Measurements from ENCODE around the gene ITGA11. TPM values are rescaled to one million over a fixed set of nuclear protein-coding genes. Genes with fewer than 3 reads are reported as not detected.
A peak's percentile ranks its signal among the peaks of the same experiment; 100 is the strongest.

Gene ITGA11
- total and polyA plus RNA-seq, 2 of the 13 experiments (the other 11 are each of a cell fraction or from before 2014, with no cell fraction given) = not detected

DNA sequence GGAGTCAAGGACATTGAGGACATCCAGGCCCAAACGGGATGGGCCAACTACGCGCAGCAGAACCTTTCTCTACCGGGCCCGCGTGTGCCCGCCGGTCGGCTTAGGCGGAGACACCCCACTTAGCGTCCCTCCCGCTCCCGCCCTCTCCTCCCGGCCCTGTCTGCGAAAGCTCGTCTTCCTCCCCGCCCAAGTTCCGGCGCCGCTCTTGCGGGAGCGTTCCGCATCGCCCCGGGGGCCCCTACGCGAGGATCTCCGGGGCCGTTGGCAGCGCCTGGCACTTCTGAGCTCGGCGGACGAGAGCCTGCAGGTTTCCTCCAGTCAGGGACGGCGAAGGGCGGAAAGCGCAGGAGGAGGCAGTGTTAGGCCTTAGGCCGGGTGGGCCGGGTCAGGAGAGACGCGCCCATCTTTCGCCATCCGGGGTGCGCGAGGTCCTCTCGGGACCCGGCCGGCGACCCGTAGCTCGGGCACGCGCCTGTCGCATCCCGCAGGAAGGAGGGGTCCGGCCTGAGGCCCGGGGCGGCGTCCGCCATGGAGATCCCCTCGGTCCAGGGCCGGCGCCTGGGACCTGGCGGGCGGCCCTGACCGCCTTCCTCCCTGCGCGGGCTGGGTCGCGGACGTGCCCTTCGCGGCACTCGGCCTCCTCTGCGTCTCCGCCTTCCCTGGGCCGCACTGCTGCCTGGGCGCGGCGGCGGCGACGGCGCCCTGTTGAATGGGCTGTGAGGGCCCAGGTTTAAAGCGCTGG, 154.2 kb downstream of the ITGA11 start, which contains the start of gene FEM1B (continued):
- TF ChIP-seq, protein P1, sequence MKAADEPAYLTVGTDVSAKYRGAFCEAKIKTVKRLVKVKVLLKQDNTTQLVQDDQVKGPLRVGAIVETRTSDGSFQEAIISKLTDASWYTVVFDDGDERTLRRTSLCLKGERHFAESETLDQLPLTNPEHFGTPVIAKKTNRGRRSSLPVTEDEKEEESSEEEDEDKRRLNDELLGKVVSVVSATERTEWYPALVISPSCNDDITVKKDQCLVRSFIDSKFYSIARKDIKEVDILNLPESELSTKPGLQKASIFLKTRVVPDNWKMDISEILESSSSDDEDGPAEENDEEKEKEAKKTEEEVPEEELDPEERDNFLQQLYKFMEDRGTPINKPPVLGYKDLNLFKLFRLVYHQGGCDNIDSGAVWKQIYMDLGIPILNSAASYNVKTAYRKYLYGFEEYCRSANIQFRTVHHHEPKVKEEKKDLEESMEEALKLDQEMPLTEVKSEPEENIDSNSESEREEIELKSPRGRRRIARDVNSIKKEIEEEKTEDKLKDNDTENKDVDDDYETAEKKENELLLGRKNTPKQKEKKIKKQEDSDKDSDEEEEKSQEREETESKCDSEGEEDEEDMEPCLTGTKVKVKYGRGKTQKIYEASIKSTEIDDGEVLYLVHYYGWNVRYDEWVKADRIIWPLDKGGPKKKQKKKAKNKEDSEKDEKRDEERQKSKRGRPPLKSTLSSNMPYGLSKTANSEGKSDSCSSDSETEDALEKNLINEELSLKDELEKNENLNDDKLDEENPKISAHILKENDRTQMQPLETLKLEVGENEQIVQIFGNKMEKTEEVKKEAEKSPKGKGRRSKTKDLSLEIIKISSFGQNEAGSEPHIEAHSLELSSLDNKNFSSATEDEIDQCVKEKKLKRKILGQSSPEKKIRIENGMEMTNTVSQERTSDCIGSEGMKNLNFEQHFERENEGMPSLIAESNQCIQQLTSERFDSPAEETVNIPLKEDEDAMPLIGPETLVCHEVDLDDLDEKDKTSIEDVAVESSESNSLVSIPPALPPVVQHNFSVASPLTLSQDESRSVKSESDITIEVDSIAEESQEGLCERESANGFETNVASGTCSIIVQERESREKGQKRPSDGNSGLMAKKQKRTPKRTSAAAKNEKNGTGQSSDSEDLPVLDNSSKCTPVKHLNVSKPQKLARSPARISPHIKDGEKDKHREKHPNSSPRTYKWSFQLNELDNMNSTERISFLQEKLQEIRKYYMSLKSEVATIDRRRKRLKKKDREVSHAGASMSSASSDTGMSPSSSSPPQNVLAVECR (CRISPR knock-in tag; IDR thresholded peaks at IDR 0.05; ENCODE audit: borderline replicate concordance) = peak; percentile 96
- TF ChIP-seq AKAP8 (CRISPR knock-in tag; IDR thresholded peaks at IDR 0.05) (no peak; the same call in 1 of the 2 replicates), PCBP2 (optimal IDR thresholded peaks at IDR 0.05; ENCODE audit: low read depth, low read length, poor library complexity, severe bottlenecking) (no peak), ELF4 (CRISPR knock-in tag; IDR thresholded peaks at IDR 0.05; ENCODE audit: borderline replicate concordance) (0 out of 2 replicates have a peak, but pooled peaks have one; percentile 62), GTF2F1 (IDR thresholded peaks at IDR 0.05; ENCODE audit: low read length) (peak; percentile 71; the same call in 1 of the 2 replicates), ZNF841 (CRISPR knock-in tag; IDR thresholded peaks at IDR 0.05; ENCODE audit: borderline replicate concordance) (0 out of 2 replicates have a peak, but pooled peaks have one; percentile 27), SYNCRIP (IDR thresholded peaks at IDR 0.05; ENCODE audit: insufficient read depth, low read depth, low read length) (no peak), ESRRA (CRISPR knock-in tag; IDR thresholded peaks at IDR 0.05; ENCODE audit: low read depth) (peak; percentile 100), ZNF720 (CRISPR knock-in tag; IDR thresholded peaks at IDR 0.05) (no peak), NCOA5 (CRISPR knock-in tag; IDR thresholded peaks at IDR 0.05) (no peak), CEBPG (CRISPR knock-in tag; IDR thresholded peaks at IDR 0.05) (peak; percentile 9), ZNF772 (CRISPR knock-in tag; IDR thresholded peaks at IDR 0.05) (peak; percentile 95), ZNF446 (CRISPR knock-in tag; IDR thresholded peaks at IDR 0.05) (peak; percentile 89), ZNF20 (CRISPR knock-in tag; IDR thresholded peaks at IDR 0.05) (peak; percentile 62; the same call in 1 of the 2 replicates)
- TF ChIP-seq, protein P2, sequence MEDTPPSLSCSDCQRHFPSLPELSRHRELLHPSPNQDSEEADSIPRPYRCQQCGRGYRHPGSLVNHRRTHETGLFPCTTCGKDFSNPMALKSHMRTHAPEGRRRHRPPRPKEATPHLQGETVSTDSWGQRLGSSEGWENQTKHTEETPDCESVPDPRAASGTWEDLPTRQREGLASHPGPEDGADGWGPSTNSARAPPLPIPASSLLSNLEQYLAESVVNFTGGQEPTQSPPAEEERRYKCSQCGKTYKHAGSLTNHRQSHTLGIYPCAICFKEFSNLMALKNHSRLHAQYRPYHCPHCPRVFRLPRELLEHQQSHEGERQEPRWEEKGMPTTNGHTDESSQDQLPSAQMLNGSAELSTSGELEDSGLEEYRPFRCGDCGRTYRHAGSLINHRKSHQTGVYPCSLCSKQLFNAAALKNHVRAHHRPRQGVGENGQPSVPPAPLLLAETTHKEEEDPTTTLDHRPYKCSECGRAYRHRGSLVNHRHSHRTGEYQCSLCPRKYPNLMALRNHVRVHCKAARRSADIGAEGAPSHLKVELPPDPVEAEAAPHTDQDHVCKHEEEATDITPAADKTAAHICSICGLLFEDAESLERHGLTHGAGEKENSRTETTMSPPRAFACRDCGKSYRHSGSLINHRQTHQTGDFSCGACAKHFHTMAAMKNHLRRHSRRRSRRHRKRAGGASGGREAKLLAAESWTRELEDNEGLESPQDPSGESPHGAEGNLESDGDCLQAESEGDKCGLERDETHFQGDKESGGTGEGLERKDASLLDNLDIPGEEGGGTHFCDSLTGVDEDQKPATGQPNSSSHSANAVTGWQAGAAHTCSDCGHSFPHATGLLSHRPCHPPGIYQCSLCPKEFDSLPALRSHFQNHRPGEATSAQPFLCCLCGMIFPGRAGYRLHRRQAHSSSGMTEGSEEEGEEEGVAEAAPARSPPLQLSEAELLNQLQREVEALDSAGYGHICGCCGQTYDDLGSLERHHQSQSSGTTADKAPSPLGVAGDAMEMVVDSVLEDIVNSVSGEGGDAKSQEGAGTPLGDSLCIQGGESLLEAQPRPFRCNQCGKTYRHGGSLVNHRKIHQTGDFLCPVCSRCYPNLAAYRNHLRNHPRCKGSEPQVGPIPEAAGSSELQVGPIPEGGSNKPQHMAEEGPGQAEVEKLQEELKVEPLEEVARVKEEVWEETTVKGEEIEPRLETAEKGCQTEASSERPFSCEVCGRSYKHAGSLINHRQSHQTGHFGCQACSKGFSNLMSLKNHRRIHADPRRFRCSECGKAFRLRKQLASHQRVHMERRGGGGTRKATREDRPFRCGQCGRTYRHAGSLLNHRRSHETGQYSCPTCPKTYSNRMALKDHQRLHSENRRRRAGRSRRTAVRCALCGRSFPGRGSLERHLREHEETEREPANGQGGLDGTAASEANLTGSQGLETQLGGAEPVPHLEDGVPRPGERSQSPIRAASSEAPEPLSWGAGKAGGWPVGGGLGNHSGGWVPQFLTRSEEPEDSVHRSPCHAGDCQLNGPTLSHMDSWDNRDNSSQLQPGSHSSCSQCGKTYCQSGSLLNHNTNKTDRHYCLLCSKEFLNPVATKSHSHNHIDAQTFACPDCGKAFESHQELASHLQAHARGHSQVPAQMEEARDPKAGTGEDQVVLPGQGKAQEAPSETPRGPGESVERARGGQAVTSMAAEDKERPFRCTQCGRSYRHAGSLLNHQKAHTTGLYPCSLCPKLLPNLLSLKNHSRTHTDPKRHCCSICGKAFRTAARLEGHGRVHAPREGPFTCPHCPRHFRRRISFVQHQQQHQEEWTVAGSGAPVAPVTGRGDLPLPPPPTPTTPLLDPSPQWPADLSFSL (CRISPR knock-in tag; IDR thresholded peaks at IDR 0.05) = peak; percentile 48; the same call in 1 of the 2 replicates
- TF ChIP-seq, protein P3, sequence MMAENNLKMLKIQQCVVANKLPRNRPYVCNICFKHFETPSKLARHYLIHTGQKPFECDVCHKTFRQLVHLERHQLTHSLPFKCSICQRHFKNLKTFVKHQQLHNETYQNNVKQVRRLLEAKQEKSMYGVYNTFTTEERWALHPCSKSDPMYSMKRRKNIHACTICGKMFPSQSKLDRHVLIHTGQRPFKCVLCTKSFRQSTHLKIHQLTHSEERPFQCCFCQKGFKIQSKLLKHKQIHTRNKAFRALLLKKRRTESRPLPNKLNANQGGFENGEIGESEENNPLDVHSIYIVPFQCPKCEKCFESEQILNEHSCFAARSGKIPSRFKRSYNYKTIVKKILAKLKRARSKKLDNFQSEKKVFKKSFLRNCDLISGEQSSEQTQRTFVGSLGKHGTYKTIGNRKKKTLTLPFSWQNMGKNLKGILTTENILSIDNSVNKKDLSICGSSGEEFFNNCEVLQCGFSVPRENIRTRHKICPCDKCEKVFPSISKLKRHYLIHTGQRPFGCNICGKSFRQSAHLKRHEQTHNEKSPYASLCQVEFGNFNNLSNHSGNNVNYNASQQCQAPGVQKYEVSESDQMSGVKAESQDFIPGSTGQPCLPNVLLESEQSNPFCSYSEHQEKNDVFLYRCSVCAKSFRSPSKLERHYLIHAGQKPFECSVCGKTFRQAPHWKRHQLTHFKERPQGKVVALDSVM (CRISPR knock-in tag; IDR thresholded peaks at IDR 0.05) = peak; percentile 52; the same call in 1 of the 2 replicates
